ENCODE measurements around the gene GSTT2. TPM values are rescaled to one million over a fixed set of nuclear protein-coding genes. Genes with fewer than 3 reads are reported as not detected.
"Not testable (repeated sequence)": the region's sequence is repeated elsewhere in the genome, so short reads cannot be mapped to it uniquely, and the experiment has no call there.

The GSTT2 gene
- total RNA-seq, 2 experiments from 2014 or later, result not detected

DNA sequence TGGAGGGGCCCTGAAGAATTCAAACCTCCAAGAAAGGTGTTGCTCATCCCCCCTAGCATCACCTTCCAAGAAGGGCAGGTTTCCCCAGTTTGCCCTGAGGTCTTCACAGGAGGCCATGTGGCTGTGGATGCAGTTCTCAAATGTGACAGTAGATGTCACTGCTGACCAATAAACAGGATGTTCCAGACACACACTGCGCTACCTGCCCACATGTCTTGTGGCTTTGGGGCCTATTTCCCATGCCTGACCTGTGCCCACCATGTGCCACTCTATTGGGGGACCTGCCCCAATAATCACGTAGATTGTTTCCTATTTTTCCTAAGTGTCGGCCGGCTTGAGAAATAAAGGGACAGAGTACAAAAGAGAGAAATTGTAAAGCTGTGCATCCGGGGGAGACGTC is 4.5 kb downstream of the GSTT2 start:
- ChIA-PET POLR2A (no interaction called here), CTCF (no interaction called here)
- no peak overlapping the region for H3K4me3 Mint-ChIP-seq
- DNase-seq (no peak), ATAC-seq (no peak)
- no peaks in the 10 kb centered on the region for H3K9me3 Mint-ChIP-seq (ENCODE audit: insufficient read depth)
- H3K27me3 Mint-ChIP-seq (ENCODE audit: low read depth), result no peaks in the 10 kb centered on the region
- no peak overlapping the region for H3K27ac Mint-ChIP-seq
- H3K36me3 Mint-ChIP-seq (ENCODE audit: low read depth), result no peaks in the 10 kb centered on the region
- H3K4me1 Mint-ChIP-seq (ENCODE audit: low read depth), result no peaks in the 10 kb centered on the region

DNA sequence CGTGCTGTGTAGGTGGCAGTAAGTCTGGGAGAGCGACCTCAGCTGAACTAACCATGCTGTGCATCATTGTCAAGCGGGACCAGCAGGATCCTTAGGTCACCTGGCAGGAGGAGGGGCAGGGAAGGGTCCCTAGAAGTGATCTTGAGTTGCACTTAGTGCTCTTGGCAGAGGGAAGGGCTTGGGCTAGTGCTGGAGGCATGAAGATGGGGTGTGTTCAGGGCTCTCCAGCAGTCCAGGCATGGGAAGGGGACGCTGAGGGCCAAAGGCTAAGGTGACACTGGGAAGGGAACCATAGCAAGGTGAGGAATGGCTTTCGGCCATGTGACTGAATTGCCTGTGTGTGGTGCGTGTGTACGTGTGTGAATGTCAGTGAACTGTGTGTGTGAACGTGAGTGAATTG is 6.2 kb downstream of the GSTT2 start:
- H3K27ac Mint-ChIP-seq; POLR2A ChIA-PET; H3K4me1 Mint-ChIP-seq (ENCODE audit: low read depth); ATAC-seq; H3K4me3 Mint-ChIP-seq; CTCF ChIA-PET; H3K27me3 Mint-ChIP-seq (ENCODE audit: low read depth); H3K9me3 Mint-ChIP-seq (ENCODE audit: insufficient read depth); H3K36me3 Mint-ChIP-seq (ENCODE audit: low read depth); DNase-seq: not testable (repeated sequence)

DNA sequence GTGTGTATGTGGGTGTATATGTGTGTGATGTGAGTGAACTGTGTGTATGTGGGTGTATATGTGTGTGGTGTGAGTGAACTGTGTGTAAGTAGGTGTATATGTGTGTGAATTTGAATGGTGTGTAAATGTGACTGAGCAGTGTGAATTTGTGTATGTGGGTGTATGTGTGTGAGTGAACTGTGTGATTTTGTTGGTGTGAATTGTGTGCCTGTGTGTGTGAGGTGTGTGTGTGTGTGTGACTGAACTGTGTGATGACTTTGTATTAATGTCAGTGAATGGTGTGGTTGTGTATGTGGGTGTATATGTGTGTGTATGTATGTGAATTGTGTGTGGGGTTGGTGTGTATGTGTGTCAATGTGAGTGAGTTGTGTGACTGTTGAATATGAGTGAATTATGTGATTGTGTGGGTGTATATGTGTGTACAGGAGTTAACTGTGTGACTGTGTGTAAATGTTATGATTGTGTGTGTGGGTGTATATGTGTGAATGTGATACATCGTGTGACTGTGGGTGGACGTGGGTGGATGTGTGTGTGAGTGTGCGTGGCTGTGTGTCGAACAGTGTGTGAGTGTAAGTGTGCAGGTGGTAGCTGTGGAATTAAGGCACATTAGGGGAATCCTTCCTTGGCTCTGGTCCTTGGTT is 6.7 kb downstream of the GSTT2 start:
- H3K9me3 Mint-ChIP-seq (ENCODE audit: insufficient read depth); H3K4me1 Mint-ChIP-seq (ENCODE audit: low read depth); DNase-seq; H3K27ac Mint-ChIP-seq; ATAC-seq; H3K36me3 Mint-ChIP-seq (ENCODE audit: low read depth); CTCF ChIA-PET; POLR2A ChIA-PET; H3K4me3 Mint-ChIP-seq; H3K27me3 Mint-ChIP-seq (ENCODE audit: low read depth): not testable (repeated sequence)

DNA sequence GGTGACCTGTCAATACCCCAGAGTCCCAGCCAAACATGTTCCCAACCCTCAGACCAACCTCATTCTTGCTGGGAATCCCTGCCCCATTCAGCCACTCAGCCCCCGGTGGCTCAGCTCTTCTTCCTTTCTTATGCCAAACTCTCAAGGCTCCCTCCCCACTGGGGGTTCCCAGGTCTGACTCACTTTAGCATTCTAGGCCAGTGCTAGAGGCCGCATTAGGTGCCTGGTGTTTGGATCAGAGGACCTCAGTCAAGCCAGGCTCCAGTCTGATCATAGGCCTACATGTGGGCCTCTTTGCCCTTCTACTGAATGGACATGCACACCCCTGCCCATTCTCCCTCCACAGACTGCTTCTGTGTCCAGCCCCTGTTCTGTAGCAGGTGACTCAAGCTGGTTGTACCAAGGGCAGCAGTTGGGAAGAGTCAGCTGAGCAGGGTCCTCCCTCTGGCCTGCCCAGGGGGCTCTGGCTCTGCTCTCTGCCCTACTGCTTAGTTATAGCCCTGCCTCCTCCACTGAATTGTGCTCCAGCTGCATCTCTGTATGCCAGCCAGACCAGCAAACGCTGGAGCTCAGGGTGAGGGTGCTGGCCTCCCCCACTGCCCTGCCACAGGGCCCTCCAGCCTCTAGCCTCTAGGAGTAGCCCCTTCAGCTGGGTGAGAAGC is 9.8 kb downstream of the GSTT2 start:
- H3K4me1 Mint-ChIP-seq (ENCODE audit: low read depth); H3K9me3 Mint-ChIP-seq (ENCODE audit: insufficient read depth); ATAC-seq; CTCF ChIA-PET; H3K4me3 Mint-ChIP-seq; H3K36me3 Mint-ChIP-seq (ENCODE audit: low read depth); H3K27ac Mint-ChIP-seq; POLR2A ChIA-PET; DNase-seq; H3K27me3 Mint-ChIP-seq (ENCODE audit: low read depth): not testable (repeated sequence)

DNA sequence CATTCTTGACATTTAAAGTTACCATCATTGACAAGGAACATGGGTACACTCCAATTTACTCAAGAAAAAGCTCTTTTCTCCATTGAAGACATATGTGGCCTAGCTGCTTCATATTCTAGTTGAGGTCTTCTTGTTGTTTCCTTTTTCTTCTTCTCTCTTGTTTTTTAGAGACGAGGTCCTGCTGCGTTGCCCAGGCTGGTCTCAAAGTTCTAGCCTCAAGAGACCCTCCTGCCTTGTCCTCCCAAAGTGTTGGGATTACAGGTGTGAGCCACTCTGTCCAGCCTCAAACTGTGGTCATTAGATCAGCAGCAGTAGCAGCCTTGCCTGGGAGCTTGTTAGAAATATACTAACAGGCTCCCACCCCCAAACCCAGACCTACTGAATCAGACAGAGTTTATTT is 13.1 kb downstream of the GSTT2 start:
- H3K27ac Mint-ChIP-seq; CTCF ChIA-PET; POLR2A ChIA-PET; H3K4me3 Mint-ChIP-seq; H3K4me1 Mint-ChIP-seq (ENCODE audit: low read depth); ATAC-seq; DNase-seq; H3K9me3 Mint-ChIP-seq (ENCODE audit: insufficient read depth); H3K36me3 Mint-ChIP-seq (ENCODE audit: low read depth): not testable (repeated sequence)
- peaks cover 15% of the 10 kb centered on the region for H3K27me3 Mint-ChIP-seq (ENCODE audit: low read depth)

DNA sequence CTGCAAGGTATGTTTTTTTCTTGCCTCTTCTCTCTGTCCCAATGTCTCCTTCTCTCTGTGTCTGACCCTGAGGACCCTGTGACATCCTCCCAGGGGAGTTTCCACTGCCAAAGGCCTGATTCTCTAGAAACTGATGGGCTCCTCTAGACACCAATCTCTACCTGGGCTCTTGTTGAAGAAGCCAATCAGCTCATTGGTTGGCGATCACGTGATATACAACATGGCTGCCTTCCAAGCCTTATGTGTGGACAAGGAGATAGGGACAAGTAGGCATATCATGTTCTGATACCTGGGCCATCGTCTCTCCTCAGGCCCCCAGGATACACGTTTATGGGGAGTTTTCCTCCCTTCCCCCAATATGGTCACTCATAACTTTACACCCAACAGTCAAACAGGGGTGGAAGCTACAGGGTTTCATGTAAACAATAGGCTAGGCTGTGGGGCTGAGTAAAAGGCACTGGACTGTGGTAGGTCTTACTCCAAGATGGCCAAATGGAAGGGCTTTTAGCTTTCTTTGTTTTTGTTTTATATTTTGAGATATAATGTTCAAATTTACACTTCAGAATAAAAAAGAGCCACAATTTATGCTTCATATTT is 13.7 kb downstream of the GSTT2 start:
- H3K4me1 Mint-ChIP-seq (ENCODE audit: low read depth); DNase-seq; H3K9me3 Mint-ChIP-seq (ENCODE audit: insufficient read depth); CTCF ChIA-PET; H3K27ac Mint-ChIP-seq; H3K36me3 Mint-ChIP-seq (ENCODE audit: low read depth); ATAC-seq; H3K4me3 Mint-ChIP-seq: not testable (repeated sequence)
- POLR2A ChIA-PET, result interaction anchor here (0.6 kb wide), 1 partner anchor 68 kb away, joined by 3 read pairs; no protein-coding TSS in a partner anchor
- peaks cover 15% of the 10 kb centered on the region for H3K27me3 Mint-ChIP-seq (ENCODE audit: low read depth)

DNA sequence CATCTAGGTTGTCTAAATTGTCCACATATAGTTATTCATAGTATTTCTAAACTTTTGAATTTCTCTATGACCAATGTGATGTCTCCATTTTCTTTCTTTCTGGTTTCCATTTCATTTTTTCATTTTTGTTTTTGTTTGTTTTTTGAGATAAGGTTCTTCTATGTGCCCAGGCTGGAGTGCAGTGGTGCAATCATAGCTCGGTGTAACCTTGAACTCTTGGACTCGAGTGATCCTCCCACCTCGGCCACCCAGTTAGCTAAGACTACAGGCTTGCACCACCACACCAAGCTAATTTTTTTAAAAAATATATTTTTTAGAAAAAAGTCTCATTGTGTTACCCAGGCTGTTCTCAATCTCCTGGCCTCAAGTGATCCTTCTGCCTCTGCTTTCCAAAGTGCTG is 17.2 kb downstream of the GSTT2 start:
- ChIA-PET CTCF (no interaction called here), POLR2A (no interaction called here)
- Mint-ChIP-seq H3K36me3 (ENCODE audit: low read depth) (no peaks in the 10 kb centered on the region), H3K27me3 (ENCODE audit: low read depth) (peaks cover 19% of the 10 kb centered on the region), H3K9me3 (ENCODE audit: insufficient read depth) (no peaks in the 10 kb centered on the region), H3K4me1 (ENCODE audit: low read depth) (no peaks in the 10 kb centered on the region), H3K27ac (no peak overlapping the region), H3K4me3 (no peak overlapping the region)
- no peak for DNase-seq
- ATAC-seq, result no peak

DNA sequence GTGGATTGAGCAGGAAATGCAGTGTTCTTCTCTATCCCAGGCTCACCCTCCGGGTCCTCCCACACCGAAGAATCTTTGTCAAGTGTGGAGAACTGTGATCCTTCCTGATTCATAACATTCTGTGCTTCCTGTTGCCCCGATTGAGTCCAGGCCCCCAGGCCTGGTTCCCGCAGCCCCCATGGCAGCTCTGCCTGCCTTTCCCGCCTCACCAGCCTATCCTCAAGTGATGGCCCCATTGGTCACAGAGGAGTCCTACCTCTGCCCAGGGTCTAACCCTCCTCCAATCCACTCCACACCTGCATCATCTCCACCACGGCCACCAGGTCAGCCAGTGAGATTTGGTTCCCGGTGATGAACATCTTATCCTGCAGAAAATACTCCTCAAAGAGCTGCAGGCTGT is 19.8 kb downstream of the GSTT2 start:
- H3K27ac Mint-ChIP-seq; H3K36me3 Mint-ChIP-seq (ENCODE audit: low read depth); H3K4me1 Mint-ChIP-seq (ENCODE audit: low read depth); CTCF ChIA-PET; H3K4me3 Mint-ChIP-seq; H3K9me3 Mint-ChIP-seq (ENCODE audit: insufficient read depth); ATAC-seq; POLR2A ChIA-PET; DNase-seq: not testable (repeated sequence)
- H3K27me3 Mint-ChIP-seq (ENCODE audit: low read depth), result peaks cover 25% of the 10 kb centered on the region

DNA sequence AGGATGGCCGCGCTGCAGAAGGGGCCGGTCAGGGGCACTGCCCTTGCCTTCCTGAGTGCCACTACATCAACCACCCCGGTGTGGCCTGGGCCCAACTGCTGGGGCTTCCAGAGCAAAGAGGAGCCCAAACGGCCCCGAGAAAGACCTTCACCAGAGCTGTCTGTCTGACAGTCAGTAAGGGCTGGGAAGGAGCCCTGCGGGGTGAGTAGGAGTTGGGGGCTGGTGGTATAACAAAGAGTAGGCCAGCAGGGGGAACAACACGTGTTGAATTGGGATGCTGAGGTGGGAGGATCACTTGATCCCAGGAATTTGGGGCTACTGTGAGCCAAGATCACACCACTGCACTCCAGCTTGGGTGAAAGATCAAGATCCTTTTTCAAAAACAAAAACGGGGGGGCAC is 21.4 kb downstream of the GSTT2 start:
- no peak overlapping the region for H3K4me3 Mint-ChIP-seq

DNA sequence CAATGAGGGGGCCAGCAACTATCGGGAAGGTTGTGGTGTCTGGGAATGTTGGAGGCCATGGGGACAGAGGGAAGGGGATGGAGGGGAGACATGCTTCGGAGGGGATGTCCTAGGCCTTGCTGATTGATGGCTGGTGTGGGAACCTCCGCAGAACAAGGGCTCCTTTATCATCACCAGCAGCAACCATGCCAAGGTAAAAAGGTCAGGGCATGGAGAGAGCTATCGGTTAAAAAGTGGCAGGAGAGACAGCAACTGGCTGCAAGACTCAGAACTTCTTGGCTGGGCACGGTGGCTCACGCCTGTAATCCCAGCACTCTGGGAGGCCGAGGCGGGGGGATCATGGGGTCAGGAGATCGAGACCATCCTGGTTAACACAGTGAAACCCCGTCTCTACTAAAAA is 22.3 kb downstream of the GSTT2 start:
- H3K4me1 Mint-ChIP-seq (ENCODE audit: low read depth), result peaks cover 1% of the 10 kb centered on the region
- H3K9me3 Mint-ChIP-seq (ENCODE audit: insufficient read depth), result no peaks in the 10 kb centered on the region
- ChIA-PET CTCF (no interaction called here), POLR2A (interaction anchor here (1.6 kb wide), 1 partner anchor 9 kb away, joined by 4 read pairs; the partner anchor contains the start of gene CABIN1)
- no peak for DNase-seq
- no peak overlapping the region for H3K27ac Mint-ChIP-seq
- H3K36me3 Mint-ChIP-seq (ENCODE audit: low read depth), result no peaks in the 10 kb centered on the region
- H3K27me3 Mint-ChIP-seq (ENCODE audit: low read depth), result peaks cover 14% of the 10 kb centered on the region
- no peak for ATAC-seq
- H3K4me3 Mint-ChIP-seq, result no peak overlapping the region

More for the DNA sequence above, 21.4 kb downstream of the GSTT2 start:
- H3K27me3 Mint-ChIP-seq (ENCODE audit: low read depth), result peaks cover 18% of the 10 kb centered on the region
- ChIA-PET CTCF (no interaction called here), POLR2A (interaction anchor here (1.6 kb wide), 1 partner anchor 10 kb away, joined by 4 read pairs; the partner anchor contains the start of gene CABIN1)
- H3K9me3 Mint-ChIP-seq (ENCODE audit: insufficient read depth), result no peaks in the 10 kb centered on the region
- no peak for ATAC-seq
- peaks cover 1% of the 10 kb centered on the region for H3K4me1 Mint-ChIP-seq (ENCODE audit: low read depth)
- H3K27ac Mint-ChIP-seq, result no peak overlapping the region
- no peak for DNase-seq
- no peaks in the 10 kb centered on the region for H3K36me3 Mint-ChIP-seq (ENCODE audit: low read depth)

DNA sequence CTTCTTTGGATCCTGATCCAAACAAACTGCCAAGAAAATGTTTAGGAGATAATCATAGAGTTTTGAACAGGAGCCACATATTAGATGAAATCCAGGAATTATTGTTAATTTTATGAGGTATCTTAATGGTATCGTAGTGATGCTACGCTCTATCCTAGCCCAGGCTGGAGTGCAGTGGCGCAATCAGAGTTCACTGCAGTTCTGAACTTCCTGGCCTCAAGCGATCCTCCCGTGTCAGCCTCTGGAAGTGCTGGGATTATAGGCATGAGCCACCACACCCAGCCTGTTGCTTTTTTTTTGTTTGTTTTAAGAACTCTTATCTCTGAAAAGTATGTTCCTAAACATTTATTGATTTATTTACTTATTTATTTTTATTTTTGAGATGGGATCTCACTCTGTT is 22.9 kb downstream of the GSTT2 start:
- H3K27ac Mint-ChIP-seq, result no peak overlapping the region
- no peaks in the 10 kb centered on the region for H3K36me3 Mint-ChIP-seq (ENCODE audit: low read depth)
- peaks cover 10% of the 10 kb centered on the region for H3K27me3 Mint-ChIP-seq (ENCODE audit: low read depth)
- peaks cover 1% of the 10 kb centered on the region for H3K4me1 Mint-ChIP-seq (ENCODE audit: low read depth)
- CTCF ChIA-PET, result interaction anchor here (0.7 kb wide), 1 partner anchor 178 kb away, joined by 3 read pairs; no protein-coding TSS in a partner anchor
- ATAC-seq (no peak), DNase-seq (no peak)
- H3K4me3 Mint-ChIP-seq, result no peak overlapping the region
- H3K9me3 Mint-ChIP-seq (ENCODE audit: insufficient read depth), result no peaks in the 10 kb centered on the region
- POLR2A ChIA-PET, result interaction anchor here (0.6 kb wide), 1 partner anchor 394 kb away, joined by 4 read pairs; no protein-coding TSS in a partner anchor

DNA sequence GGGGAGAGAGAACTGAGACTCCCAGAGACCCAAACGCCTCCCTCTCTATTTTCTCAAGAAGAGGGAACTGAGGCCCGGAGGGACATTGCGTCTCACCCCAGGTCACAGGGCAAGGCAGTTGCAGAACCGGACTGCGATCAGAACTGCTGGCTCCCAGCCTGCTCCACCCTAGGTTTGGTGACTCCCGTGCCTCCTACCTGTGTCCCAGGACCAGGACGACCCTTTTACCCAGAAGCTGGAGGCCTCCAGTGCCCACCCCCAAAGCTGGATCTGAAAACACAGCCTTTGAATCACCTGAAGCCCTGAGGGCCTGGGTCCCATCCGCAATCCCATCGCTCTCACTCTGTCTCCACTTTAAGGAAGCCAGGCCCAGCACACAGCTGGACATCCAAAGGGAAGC is 24.0 kb downstream of the GSTT2 start:
- ATAC-seq (no peak), DNase-seq (no peak)
- H3K4me1 Mint-ChIP-seq (ENCODE audit: low read depth), result peaks cover 1% of the 10 kb centered on the region
- ChIA-PET POLR2A (no interaction called here), CTCF (interaction anchor here (0.9 kb wide), 1 partner anchor 154 kb away, joined by 3 read pairs; no protein-coding TSS in a partner anchor)
- no peaks in the 10 kb centered on the region for H3K36me3 Mint-ChIP-seq (ENCODE audit: low read depth)
- no peaks in the 10 kb centered on the region for H3K9me3 Mint-ChIP-seq (ENCODE audit: insufficient read depth)
- peaks cover 10% of the 10 kb centered on the region for H3K27me3 Mint-ChIP-seq (ENCODE audit: low read depth)
- no peak overlapping the region for H3K4me3 Mint-ChIP-seq
- H3K27ac Mint-ChIP-seq, result no peak overlapping the region

Measured in activated CD8-positive, alpha-beta T cell treated with anti-CD3 and anti-CD28 coated beads, Interleukin-2, amount 10 ng/mL, durations not matched to agents 7 days and 5 days (primary cell).